Measurements from ENCODE around the gene SESN3. TPM values are rescaled to one million over a fixed set of nuclear protein-coding genes. Genes with fewer than 3 reads are reported as not detected.

Gene SESN3
- total RNA-seq, 1 experiment from 2014 or later, result 6.3 TPM

GRCh38 chr11:95156916-95157541 lies 74.0 kb downstream of the SESN3 start:
- no peaks in the 10 kb centered on the region for H3K27me3 Mint-ChIP-seq (ENCODE audit: insufficient read depth, unreplicated experiment)
- POLR2A ChIA-PET, result interaction anchor here (0.6 to 1.1 kb wide), 3 partner anchors 8 to 624 kb away, joined by 3 to 4 read pairs (median 3); partner anchors contain the start of gene SESN3
- BruUV-seq (replicated peaks), result no TSS peak

DNA sequence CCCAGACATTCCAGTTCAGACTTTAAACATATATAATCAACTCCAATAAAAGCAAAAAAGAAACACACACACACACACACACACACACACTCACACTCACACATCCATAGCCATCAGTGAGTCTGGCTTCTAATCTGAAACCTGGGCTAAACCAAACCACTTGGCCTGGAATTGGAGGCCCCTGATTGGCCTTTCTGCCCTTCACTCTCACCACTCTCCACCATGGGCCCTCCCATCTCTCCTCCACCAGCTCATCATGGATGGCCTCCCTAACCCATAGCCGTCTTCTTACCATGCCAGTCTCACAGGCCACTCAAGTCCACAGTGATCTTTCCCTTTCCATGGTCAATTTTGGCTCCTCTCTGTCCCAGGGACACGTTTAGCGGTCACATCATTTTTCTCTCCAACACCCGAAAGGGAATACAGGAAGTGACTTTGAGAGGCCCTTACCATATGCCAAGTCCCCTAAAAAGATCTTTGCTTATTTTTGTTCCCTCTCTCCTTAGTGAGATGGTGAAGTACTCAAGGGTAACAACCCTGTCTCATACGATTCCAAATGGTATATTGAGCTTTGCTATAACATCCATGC lies 74.8 kb downstream of the SESN3 start:
- H3K4me1 Mint-ChIP-seq (ENCODE audit: insufficient read depth, unreplicated experiment), result peaks cover 19% of the 10 kb centered on the region
- no peaks in the 10 kb centered on the region for H3K27me3 Mint-ChIP-seq (ENCODE audit: insufficient read depth, unreplicated experiment)
- ChIA-PET CTCF (interaction anchor here (0.6 to 16.6 kb wide), 10 partner anchors 10 to 1271 kb away, joined by 3 to 367 read pairs (median 4); no protein-coding TSS in a partner anchor), POLR2A (interaction anchor here (0.6 to 1.1 kb wide), 4 partner anchors 8 to 624 kb away, joined by 3 to 4 read pairs (median 4); partner anchors contain the start of gene SESN3)
- BruUV-seq (replicated peaks), result no TSS peak
- DNase-seq (ENCODE audit: unreplicated experiment), result no peak
- H3K4me3 Mint-ChIP-seq (ENCODE audit: unreplicated experiment), result no peak overlapping the region
- no peaks in the 10 kb centered on the region for H3K9me3 Mint-ChIP-seq (ENCODE audit: unreplicated experiment)
- intact Hi-C loops (cut with micrococcal nuclease), result loop anchor here (10.0 kb wide), 3 partner anchors 369 to 679 kb away; partner anchors contain the start of gene AMOTL1
- H3K36me3 Mint-ChIP-seq (ENCODE audit: insufficient read depth, unreplicated experiment), result no peaks in the 10 kb centered on the region
- no peak for TF ChIP-seq CTCF (IDR thresholded peaks at IDR 0.05; ENCODE audit: unreplicated experiment)
- no peak overlapping the region for H3K27ac Mint-ChIP-seq (ENCODE audit: low read depth, unreplicated experiment)

More at GRCh38 chr11:95156916-95157541, 74.0 kb downstream of the SESN3 start:
- CTCF ChIA-PET, result interaction anchor here (0.6 to 16.6 kb wide), 9 partner anchors 11 to 1271 kb away, joined by 3 to 367 read pairs (median 5); no protein-coding TSS in a partner anchor
- no peak overlapping the region for H3K4me3 Mint-ChIP-seq (ENCODE audit: unreplicated experiment)
- DNase-seq (ENCODE audit: unreplicated experiment), result no peak
- H3K9me3 Mint-ChIP-seq (ENCODE audit: unreplicated experiment), result no peaks in the 10 kb centered on the region
- H3K36me3 Mint-ChIP-seq (ENCODE audit: insufficient read depth, unreplicated experiment), result no peaks in the 10 kb centered on the region
- peaks cover 15% of the 10 kb centered on the region for H3K4me1 Mint-ChIP-seq (ENCODE audit: insufficient read depth, unreplicated experiment)
- H3K27ac Mint-ChIP-seq (ENCODE audit: low read depth, unreplicated experiment), result no peak overlapping the region
- no peak for TF ChIP-seq CTCF (IDR thresholded peaks at IDR 0.05; ENCODE audit: unreplicated experiment)
- intact Hi-C loops (cut with micrococcal nuclease), result loop anchor here (10.0 kb wide), 3 partner anchors 368 to 678 kb away; partner anchors contain the start of gene AMOTL1

DNA sequence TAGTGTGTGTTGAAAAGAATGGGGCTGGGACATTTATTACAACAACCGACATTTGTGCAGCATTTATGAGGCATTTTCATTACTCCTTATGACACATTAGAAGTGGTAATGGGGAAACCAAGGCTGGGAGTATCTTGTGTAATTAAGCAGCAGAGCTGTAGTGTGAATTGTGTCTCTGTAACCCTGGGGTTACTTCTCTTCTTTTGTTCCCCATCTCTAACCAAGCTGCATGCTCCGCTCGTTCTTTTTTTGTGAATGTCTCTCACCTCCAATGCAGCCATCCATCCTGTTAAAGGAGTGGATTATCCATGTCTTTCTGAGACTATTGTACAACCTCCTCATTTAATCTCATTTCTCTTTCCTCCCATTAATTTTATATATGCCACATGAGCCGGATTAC lies 75.6 kb downstream of the SESN3 start:
- Mint-ChIP-seq H3K36me3 (ENCODE audit: insufficient read depth, unreplicated experiment) (no peaks in the 10 kb centered on the region), H3K4me1 (ENCODE audit: insufficient read depth, unreplicated experiment) (peaks cover 19% of the 10 kb centered on the region), H3K9me3 (ENCODE audit: unreplicated experiment) (no peaks in the 10 kb centered on the region), H3K27me3 (ENCODE audit: insufficient read depth, unreplicated experiment) (no peaks in the 10 kb centered on the region), H3K27ac (ENCODE audit: low read depth, unreplicated experiment) (no peak overlapping the region), H3K4me3 (ENCODE audit: unreplicated experiment) (no peak overlapping the region)
- no TSS peak for BruUV-seq (replicated peaks)
- POLR2A ChIA-PET, result interaction anchor here (1.2 to 14.0 kb wide), 4 partner anchors 88 to 612 kb away, joined by 3 to 190 read pairs (median 12); partner anchors contain the start of gene SRSF8
- intact Hi-C loops (cut with micrococcal nuclease), result loop anchor here (10.0 kb wide), 3 partner anchors 369 to 679 kb away; partner anchors contain the start of gene AMOTL1
- DNase-seq (ENCODE audit: unreplicated experiment), result no peak
- TF ChIP-seq CTCF (IDR thresholded peaks at IDR 0.05; ENCODE audit: unreplicated experiment), result no peak
- CTCF ChIA-PET, result interaction anchor here (0.5 to 16.6 kb wide), 37 partner anchors 8 to 1270 kb away, joined by 3 to 367 read pairs (median 4); partner anchors contain the start of genes FAM76B, SESN3 and SRSF8

DNA sequence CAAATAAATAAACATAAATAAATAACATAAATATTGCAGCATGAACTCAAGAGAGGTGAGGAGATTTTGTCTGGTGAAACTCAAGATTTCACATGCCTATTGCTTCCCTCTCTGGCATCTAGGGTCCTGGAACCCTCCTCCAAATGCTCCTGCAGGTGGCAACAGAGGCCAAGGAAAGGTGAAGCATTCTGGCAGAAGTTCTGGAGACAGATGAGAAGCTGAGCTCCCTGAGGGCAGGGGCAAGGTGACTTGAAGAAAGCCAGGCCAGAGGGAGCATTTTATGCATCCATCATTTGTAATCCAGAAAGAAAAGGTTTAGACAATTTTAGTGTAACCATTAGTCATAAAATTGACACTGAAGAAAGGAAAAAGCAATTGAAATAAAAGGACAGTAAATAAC lies 76.5 kb downstream of the SESN3 start:
- intact Hi-C loops (cut with micrococcal nuclease), result loop anchor here (1.0 to 10.0 kb wide), 4 partner anchors 370 to 680 kb away; partner anchors contain the start of gene AMOTL1
- CTCF ChIA-PET, result interaction anchor here (0.5 to 16.6 kb wide), 50 partner anchors 8 to 1271 kb away, joined by 3 to 367 read pairs (median 4); partner anchors contain the start of genes SESN3 and SRSF8
- POLR2A ChIA-PET, result interaction anchor here (0.6 to 14.0 kb wide), 11 partner anchors 87 to 635 kb away, joined by 3 to 190 read pairs (median 3); partner anchors contain the start of genes FAM76B and SRSF8
- DNase-seq (ENCODE audit: unreplicated experiment), result peak; percentile 72
- no peak overlapping the region for H3K27ac Mint-ChIP-seq (ENCODE audit: low read depth, unreplicated experiment)
- H3K9me3 Mint-ChIP-seq (ENCODE audit: unreplicated experiment), result no peaks in the 10 kb centered on the region
- TF ChIP-seq CTCF (IDR thresholded peaks at IDR 0.05; ENCODE audit: unreplicated experiment), result peak; percentile 70
- BruUV-seq (replicated peaks), result no TSS peak
- H3K27me3 Mint-ChIP-seq (ENCODE audit: insufficient read depth, unreplicated experiment), result no peaks in the 10 kb centered on the region
- H3K4me1 Mint-ChIP-seq (ENCODE audit: insufficient read depth, unreplicated experiment), result peaks cover 23% of the 10 kb centered on the region
- no peaks in the 10 kb centered on the region for H3K36me3 Mint-ChIP-seq (ENCODE audit: insufficient read depth, unreplicated experiment)
- no peak overlapping the region for H3K4me3 Mint-ChIP-seq (ENCODE audit: unreplicated experiment)
